Mammary epithelial cell (primary cell): ENCODE results near the gene SLC16A13.

ENCODE experiments used
- EZH2 ChIP-seq: IDR thresholded peaks from 2 replicates; pipeline ENCODE4 v1.6.1; 2012; ENCODE audit warnings: low read length, inconsistent platforms, borderline replicate concordance
- TF ChIP-seq, protein P1 (sequence below), 2 donors: IDR thresholded peaks in 1 of 2; conservative IDR thresholded peaks in 1 of 2; 2 replicates each; pipeline ENCODE4 v1.5.1; 2011 to 2012; ENCODE audit warnings: inconsistent platforms in 2 of 2, low read length in 2 of 2, mild to moderate bottlenecking in 2 of 2, control low read depth in 1 of 2, low read depth in 1 of 2; ENCODE audit not compliant: insufficient read depth in 1 of 2; ENCODE audit errors: extremely low read depth in 1 of 2

DNA sequence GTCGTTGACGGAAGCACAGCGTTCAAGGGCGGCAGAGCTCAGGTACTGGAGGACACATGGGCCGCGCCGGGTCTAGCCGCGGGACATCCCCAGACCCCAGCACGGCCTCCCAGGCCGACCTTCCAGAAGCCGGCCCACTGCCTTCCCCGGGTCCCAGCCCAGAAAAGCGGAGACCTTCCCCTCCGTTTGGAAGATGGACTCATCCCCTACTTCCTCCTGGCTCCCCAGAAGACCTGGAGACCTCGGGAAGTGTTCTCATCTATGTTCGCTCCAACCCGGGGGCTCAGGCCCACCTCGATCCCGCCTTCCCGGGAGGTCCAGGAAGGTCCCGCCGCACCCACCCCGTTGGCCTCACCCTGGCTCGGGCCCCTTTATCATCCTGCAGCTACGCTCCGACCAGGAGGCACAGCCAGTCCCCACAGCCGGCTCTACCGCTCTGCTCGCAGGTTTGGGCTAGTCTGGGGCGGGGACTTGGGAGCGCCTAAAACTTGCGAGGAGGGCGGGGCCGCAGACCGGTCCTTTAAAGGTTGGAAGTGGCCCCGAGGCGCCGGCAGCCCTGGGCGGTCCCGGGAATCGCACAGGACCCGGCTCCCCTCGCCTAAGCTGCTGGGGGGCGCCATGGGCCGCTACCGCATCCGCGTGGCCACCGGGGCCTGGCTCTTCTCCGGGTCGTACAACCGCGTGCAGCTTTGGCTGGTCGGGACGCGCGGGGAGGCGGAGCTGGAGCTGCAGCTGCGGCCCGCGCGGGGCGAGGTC lies 40.1 kb upstream of the SLC16A13 start, which contains the start of gene ALOX12:
- TF ChIP-seq, protein P1, sequence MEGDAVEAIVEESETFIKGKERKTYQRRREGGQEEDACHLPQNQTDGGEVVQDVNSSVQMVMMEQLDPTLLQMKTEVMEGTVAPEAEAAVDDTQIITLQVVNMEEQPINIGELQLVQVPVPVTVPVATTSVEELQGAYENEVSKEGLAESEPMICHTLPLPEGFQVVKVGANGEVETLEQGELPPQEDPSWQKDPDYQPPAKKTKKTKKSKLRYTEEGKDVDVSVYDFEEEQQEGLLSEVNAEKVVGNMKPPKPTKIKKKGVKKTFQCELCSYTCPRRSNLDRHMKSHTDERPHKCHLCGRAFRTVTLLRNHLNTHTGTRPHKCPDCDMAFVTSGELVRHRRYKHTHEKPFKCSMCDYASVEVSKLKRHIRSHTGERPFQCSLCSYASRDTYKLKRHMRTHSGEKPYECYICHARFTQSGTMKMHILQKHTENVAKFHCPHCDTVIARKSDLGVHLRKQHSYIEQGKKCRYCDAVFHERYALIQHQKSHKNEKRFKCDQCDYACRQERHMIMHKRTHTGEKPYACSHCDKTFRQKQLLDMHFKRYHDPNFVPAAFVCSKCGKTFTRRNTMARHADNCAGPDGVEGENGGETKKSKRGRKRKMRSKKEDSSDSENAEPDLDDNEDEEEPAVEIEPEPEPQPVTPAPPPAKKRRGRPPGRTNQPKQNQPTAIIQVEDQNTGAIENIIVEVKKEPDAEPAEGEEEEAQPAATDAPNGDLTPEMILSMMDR (conservative IDR thresholded peaks at IDR 0.05 in 1 of 2, IDR thresholded peaks at IDR 0.05 in 1 of 2; ENCODE audit: extremely low read depth in 1 of 2, insufficient read depth in 1 of 2, low read depth in 1 of 2, low read length in 2 of 2): no peak
- no peak for TF ChIP-seq EZH2
